Suppressor macrophage treated with lipopolysaccharide for 1 hour (primary cell): ENCODE results near the gene COL7A1.
A peak's percentile ranks its signal among the peaks of the same experiment; 100 is the strongest.

Experiments
- DNase-seq, 3 donors: peaks; one replicate each; pipeline ENCODE4 v3.0.0-alpha.2; 2020 to 2022

The COL7A1 gene

GRCh38 chr3:48588230-48588629 is 6.9 kb downstream of the COL7A1 start:
- DNase-seq, result no peak

- no peak for DNase-seq
Measured at GRCh38 chr3:48587686-48588085, 7.4 kb downstream of the COL7A1 start.

- no peak for DNase-seq
Measured at GRCh38 chr3:48585411-48585810, 9.7 kb downstream of the COL7A1 start.

GRCh38 chr3:48584836-48585235 is 10.3 kb downstream of the COL7A1 start:
- DNase-seq, result no peak

- no peak for DNase-seq
Measured at GRCh38 chr3:48581621-48582481, 13.3 kb downstream of the COL7A1 start.

- no peak for DNase-seq
Measured at GRCh38 chr3:48576647-48577046, 18.5 kb downstream of the COL7A1 start.

GRCh38 chr3:48575366-48575765 is 19.8 kb downstream of the COL7A1 start:
- DNase-seq, result no peak

- no peak for DNase-seq
Measured at GRCh38 chr3:48573973-48574585, 21.1 kb downstream of the COL7A1 start.

GRCh38 chr3:48572517-48572916 is 22.6 kb downstream of the COL7A1 start:
- no peak for DNase-seq

- DNase-seq, result no peak
Measured at GRCh38 chr3:48571938-48572337, 23.2 kb downstream of the COL7A1 start.

GRCh38 chr3:48569808-48570450 is 25.2 kb downstream of the COL7A1 start:
- DNase-seq, result no peak

GRCh38 chr3:48569400-48569799 is 25.7 kb downstream of the COL7A1 start:
- no peak for DNase-seq

- DNase-seq, result no peak
Measured at GRCh38 chr3:48568476-48568875, 26.7 kb downstream of the COL7A1 start.

- no peak for DNase-seq
Measured at GRCh38 chr3:48567500-48567899, 27.6 kb downstream of the COL7A1 start.

- no peak for DNase-seq
Measured at GRCh38 chr3:48567090-48567489, 28.0 kb downstream of the COL7A1 start.

- no peak for DNase-seq
Measured at GRCh38 chr3:48566401-48566760, 28.7 kb downstream of the COL7A1 start.

GRCh38 chr3:48565591-48566400 is 29.3 kb downstream of the COL7A1 start:
- DNase-seq, result peak; percentile 60 to 76 (median 73)

GRCh38 chr3:48565186-48565585 is 29.9 kb downstream of the COL7A1 start:
- DNase-seq, result no peak

- DNase-seq, result no peak
Measured at GRCh38 chr3:48564667-48565066, 30.5 kb downstream of the COL7A1 start.

GRCh38 chr3:48564022-48564421 is 31.1 kb downstream of the COL7A1 start:
- peak; percentile 94 to 95 (median 95) for DNase-seq

- no peak for DNase-seq
Measured at GRCh38 chr3:48563382-48563918, 31.7 kb downstream of the COL7A1 start, which contains the start of gene UCN2. Gene UCN2 (minus strand): TSS chr3:48563781. CDS start chr3:48563124, 657 bp downstream.

GRCh38 chr3:48562367-48563095 is 32.6 kb downstream of the COL7A1 start:
- no peak for DNase-seq
